HG03097 (cell line): ENCODE results near the gene PPP1R13L.
"Not testable (repeated sequence)": the region's sequence is repeated elsewhere in the genome, so short reads cannot be mapped to it uniquely, and the experiment has no call there.

Experiments used
- ATAC-seq: cut with Tn5 transposase; IDR thresholded peaks from one replicate; pipeline ENCODE4 v1.9.1; 2021; ENCODE audit not compliant: unreplicated experiment, low FRiP score

PPP1R13L gene

DNA sequence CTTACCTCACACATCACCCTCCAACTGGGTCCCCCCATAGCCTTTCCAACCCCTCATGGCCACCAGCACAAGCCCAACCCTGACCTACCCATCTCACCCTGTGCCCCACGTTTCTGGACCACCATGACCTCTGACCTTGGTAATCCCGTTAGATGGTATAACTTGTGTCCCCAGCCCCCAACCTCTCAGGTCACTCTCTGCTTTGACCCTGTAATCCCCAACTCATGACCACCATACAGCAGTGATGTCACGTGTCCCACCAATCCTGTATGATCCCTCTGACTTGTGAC lies 55.8 kb downstream of the PPP1R13L start:
- no peak for ATAC-seq

GRCh38 chr19:45348367-45349125 lies 56.3 kb downstream of the PPP1R13L start:
- ATAC-seq = no peak

DNA sequence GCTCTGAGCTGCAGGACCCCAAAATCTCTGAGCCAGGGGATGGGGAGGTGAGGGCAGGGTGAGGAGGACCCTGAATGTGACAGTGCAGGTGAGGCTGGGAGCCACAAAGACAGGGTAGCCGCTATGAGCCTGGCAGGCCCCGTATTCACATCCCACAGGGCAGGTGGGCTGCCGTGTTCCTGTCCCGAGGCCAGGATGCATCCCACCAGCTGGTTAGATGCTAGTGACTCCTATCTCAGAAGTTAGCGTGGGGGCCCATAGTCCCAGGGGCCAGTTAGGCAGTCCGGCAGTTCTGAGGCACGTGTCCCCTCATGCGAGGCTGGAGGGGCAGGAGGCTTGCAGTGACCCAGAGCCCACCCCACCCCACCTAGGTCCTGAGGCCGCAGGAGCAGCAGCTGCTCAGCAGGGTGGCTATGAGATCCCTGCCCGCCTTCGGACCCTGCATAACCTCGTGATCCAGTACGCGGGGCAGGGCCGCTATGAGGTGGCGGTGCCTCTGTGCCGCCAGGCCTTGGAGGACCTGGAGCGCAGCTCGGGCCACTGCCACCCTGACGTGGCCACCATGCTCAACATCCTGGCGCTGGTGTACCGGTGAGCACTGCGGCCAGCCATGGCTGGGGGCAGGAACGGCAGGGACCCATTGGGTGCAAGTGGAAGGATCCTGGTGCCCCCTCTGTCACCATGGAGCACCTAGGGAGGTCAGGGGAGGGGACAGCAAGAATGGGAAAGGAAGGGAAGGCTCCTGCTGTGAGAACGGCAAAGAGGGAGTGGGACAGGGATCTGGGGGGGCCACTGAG lies 57.1 kb downstream of the PPP1R13L start:
- ATAC-seq = no peak

GRCh38 chr19:45346449-45346848 lies 58.4 kb downstream of the PPP1R13L start:
- no peak for ATAC-seq

GRCh38 chr19:45345506-45345860 lies 59.4 kb downstream of the PPP1R13L start:
- ATAC-seq = no peak

DNA sequence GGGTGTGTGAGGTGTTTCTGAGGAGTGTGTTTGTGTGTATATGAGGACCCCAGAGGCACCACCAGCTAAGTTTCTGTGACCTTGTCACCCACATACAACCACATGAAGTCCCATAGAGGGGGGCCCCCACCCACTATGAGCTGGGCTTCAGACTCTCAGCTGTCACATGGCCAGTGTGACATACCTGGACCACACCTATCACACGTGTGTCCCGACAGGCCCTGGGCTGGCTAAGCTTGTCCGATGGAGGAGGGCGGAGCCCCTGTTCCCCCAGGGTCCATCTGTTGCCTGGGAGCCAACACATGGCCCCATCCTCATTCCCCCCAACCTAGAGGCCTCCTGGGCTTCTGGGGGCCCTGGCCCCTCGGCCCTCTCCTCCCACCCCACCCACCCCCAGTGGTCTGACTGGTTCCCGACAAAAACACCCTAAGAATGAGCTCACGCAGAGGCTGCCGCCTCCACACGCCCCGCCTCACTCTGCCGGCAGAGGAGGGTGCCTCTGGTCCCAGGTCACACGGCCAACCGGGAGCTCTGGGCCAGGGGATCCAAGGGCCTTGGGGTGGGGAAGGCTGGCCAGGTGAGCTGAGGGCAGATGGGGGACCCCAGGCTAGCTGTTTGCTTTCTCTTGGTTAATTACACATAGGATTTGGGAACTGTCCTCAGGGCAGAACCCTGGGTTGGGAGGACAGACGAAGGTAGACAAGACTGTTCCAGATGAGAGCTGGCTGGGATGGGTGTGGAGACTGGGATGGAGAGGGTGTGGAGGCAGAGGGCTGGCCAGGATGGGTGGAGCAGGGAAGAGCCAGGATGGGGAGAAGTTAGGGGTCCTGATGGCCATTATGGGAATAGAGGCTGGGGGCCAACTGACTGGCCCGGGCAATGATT lies 60.0 kb downstream of the PPP1R13L start:
- ATAC-seq = no peak

GRCh38 chr19:45342911-45343310 lies 62.0 kb downstream of the PPP1R13L start:
- ATAC-seq = no peak

DNA sequence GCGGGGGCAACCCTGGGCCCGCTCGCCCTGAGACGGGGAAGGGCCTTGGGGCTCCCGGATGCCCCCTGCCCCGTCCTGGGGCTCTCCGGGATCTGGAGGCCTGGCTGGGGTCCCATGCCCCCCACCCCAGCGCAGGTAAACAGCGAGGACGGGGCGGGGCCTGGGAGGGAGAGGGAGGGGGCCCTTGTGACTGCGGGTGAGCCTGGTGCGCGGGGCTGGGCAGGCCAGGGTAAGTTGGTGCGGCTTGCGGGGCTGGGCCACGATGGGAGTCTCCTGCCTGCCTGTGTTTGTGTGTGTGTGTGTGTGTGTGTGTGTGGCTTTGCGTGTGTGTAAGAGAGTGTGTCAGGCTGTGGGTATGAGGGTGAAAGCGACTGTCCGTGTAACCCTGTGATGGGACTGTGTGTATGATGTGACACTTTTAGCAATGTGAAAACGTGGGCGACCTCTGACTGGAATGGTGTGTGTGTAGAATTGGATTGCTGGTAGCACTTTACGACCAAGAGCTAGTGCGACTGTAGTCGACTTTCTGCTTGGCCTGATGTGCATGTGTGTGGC lies 63.9 kb downstream of the PPP1R13L start:
- no peak for ATAC-seq

DNA sequence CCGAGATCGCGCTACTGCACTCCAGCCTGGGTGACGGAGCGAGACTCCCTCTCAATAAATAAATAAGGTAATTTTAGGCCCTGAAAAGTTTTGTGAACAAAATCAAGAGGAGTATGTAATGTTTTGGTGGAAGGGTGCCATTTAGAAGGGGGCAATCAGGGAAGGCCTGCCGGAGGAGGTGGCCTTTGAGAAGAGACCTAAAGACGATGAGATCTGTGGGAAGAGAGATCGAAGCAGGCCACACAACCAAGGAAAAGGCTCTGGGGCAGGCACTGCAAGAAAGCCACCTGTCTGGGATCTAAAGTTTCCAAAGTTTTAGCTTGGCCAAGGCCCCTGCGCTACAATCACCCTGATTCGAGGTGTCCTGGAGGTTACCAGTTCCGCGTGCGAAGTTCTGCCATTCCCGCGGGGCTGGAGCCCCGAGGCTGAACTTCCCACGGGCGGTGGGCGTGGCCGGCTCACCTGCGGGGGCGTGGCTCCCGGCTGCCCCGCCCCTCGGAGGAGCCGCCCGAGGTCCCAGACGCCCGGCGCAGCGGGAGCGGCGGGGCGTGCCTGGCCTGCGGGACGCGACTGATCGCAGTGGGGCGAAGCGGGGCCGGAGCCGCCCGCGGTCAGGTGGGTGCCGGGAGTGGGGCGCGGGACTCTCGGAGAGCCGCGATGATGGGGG lies 64.5 kb downstream of the PPP1R13L start, which contains the start of gene KLC3:
TSS of gene KLC3 (plus strand) at position 519 of the 667 bp plus-strand sequence. CDS start 4,792 bp downstream, outside the sequence.
- no peak for ATAC-seq

DNA sequence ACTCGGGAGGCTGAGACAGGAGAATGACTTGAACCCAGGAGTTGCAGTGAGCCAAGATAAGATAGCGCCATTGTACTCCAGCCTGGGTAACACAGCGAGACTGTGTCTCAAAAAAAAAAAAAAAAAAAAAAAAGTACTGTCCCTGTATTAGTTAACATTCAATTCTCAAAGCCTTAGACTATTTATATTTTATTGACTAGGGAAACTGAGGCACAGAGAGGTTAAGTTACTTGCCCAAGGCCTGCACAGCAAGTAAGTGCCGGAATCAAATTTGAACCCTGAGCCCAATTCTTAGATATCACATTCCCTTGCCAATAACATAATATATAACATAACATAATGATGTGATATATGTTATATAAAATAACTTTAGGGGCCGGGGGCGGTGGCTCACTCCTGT lies 65.2 kb downstream of the PPP1R13L start:
- no peak for ATAC-seq

- no peak for ATAC-seq
These were observed 68.1 kb downstream of the PPP1R13L start for GRCh38 chr19:45336696-45337251.

DNA sequence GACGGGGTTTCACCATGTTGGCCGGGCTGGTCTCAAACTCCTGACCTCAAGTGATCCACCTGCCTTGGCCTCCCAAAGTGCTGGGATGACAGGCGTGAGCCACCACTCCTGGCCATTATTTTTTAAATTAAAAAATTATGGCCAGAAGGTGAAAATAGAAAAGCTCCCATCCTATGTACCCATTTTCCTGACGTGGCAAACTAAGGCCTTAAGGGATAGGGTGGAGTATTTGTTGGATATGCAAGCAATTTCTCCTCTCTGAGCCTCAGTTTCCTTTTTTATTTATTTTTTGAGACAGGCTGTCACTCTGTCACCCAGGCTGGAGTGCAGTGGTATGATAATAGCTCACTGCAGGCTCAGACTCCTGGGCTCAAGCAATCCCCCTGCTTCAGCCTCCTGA lies 70.0 kb downstream of the PPP1R13L start:
- ATAC-seq = not testable (repeated sequence)

GRCh38 chr19:45333609-45334303 lies 71.1 kb downstream of the PPP1R13L start:
- no peak for ATAC-seq

- ATAC-seq = no peak
These were observed 73.5 kb downstream of the PPP1R13L start for GRCh38 chr19:45331411-45331810.
